ENCODE results near the gene TGFBR1.

Gene TGFBR1

GRCh38 chr9:99190597-99191283 is 85.8 kb downstream of the TGFBR1 start:
- no peak for TF ChIP-seq CTCF (IDR thresholded peaks at IDR 0.05)

- no peak for TF ChIP-seq CTCF (IDR thresholded peaks at IDR 0.05)
These were observed 88.0 kb downstream of the TGFBR1 start for GRCh38 chr9:99192786-99193465.

- TF ChIP-seq CTCF (IDR thresholded peaks at IDR 0.05): no peak
These were observed 88.5 kb downstream of the TGFBR1 start for GRCh38 chr9:99193466-99193821.

- no peak for TF ChIP-seq CTCF (IDR thresholded peaks at IDR 0.05)
These were observed 92.3 kb downstream of the TGFBR1 start for GRCh38 chr9:99197124-99197630.

GRCh38 chr9:99197987-99198386 is 93.1 kb downstream of the TGFBR1 start:
- no peak for TF ChIP-seq CTCF (IDR thresholded peaks at IDR 0.05)

- no peak for TF ChIP-seq CTCF (IDR thresholded peaks at IDR 0.05)
These were observed 95.1 kb downstream of the TGFBR1 start for GRCh38 chr9:99199938-99200539.

- no peak for TF ChIP-seq CTCF (IDR thresholded peaks at IDR 0.05)
These were observed 96.7 kb downstream of the TGFBR1 start for GRCh38 chr9:99201603-99202002.
